ENCODE measurements around the gene KPNB1.

The KPNB1 gene

GRCh38 chr17:47715669-47716325, 66.1 kb downstream of the KPNB1 start:
- TF ChIP-seq FOXM1 (IDR thresholded peaks at IDR 0.05; ENCODE audit: borderline replicate concordance, low read depth) (no peak), TCF12 (IDR thresholded peaks at IDR 0.05; ENCODE audit: low read depth) (no peak), RAD21 (IDR thresholded peaks at IDR 0.05; ENCODE audit: low read depth) (no peak), TAF1 (IDR thresholded peaks at IDR 0.05; ENCODE audit: low read depth) (no peak)

GRCh38 chr17:47716375-47716774, 66.7 kb downstream of the KPNB1 start:
- TF ChIP-seq EGR1 (IDR thresholded peaks at IDR 0.05): no peak
- no peak for TF ChIP-seq EP300 (IDR thresholded peaks at IDR 0.05; ENCODE audit: borderline replicate concordance)
- no peak for TF ChIP-seq REST (IDR thresholded peaks at IDR 0.05; ENCODE audit: low read depth)
- no peak for TF ChIP-seq CREB1 (IDR thresholded peaks at IDR 0.05; ENCODE audit: low read depth)
- no peak for TF ChIP-seq TEAD4 (IDR thresholded peaks at IDR 0.05)
- no peak for TF ChIP-seq TCF12 (IDR thresholded peaks at IDR 0.05; ENCODE audit: low read depth)
- no peak for TF ChIP-seq CEBPB (IDR thresholded peaks at IDR 0.05)
- no peak for TF ChIP-seq USF1 (IDR thresholded peaks at IDR 0.05)
- TF ChIP-seq ZBTB7A (IDR thresholded peaks at IDR 0.05; ENCODE audit: low read depth): no peak
- no peak for TF ChIP-seq TAF1 (IDR thresholded peaks at IDR 0.05; ENCODE audit: low read depth)
- TF ChIP-seq RAD21 (IDR thresholded peaks at IDR 0.05; ENCODE audit: low read depth): no peak
- no peak for TF ChIP-seq MAX (IDR thresholded peaks at IDR 0.05)
- TF ChIP-seq YY1 (IDR thresholded peaks at IDR 0.05; ENCODE audit: low read depth): no peak

GRCh38 chr17:47717261-47717697, 67.6 kb downstream of the KPNB1 start:
- no peak for TF ChIP-seq TCF12 (IDR thresholded peaks at IDR 0.05; ENCODE audit: low read depth)
- TF ChIP-seq RAD21 (IDR thresholded peaks at IDR 0.05; ENCODE audit: low read depth): peak; percentile 12; the same call in 1 of the 2 replicates

- TF ChIP-seq USF1 (IDR thresholded peaks at IDR 0.05) (no peak), TCF12 (IDR thresholded peaks at IDR 0.05; ENCODE audit: low read depth) (no peak), CREB1 (IDR thresholded peaks at IDR 0.05; ENCODE audit: low read depth) (no peak), YY1 (IDR thresholded peaks at IDR 0.05; ENCODE audit: low read depth) (no peak), TAF1 (IDR thresholded peaks at IDR 0.05; ENCODE audit: low read depth) (no peak), MAX (IDR thresholded peaks at IDR 0.05) (no peak), RAD21 (IDR thresholded peaks at IDR 0.05; ENCODE audit: low read depth) (no peak), ZBTB7A (IDR thresholded peaks at IDR 0.05; ENCODE audit: low read depth) (no peak), TEAD4 (IDR thresholded peaks at IDR 0.05) (no peak), CEBPB (IDR thresholded peaks at IDR 0.05) (no peak)
Observed at GRCh38 chr17:47717979-47718621, 68.4 kb downstream of the KPNB1 start.

GRCh38 chr17:47718634-47719405, 69.1 kb downstream of the KPNB1 start:
- TF ChIP-seq RAD21 (IDR thresholded peaks at IDR 0.05; ENCODE audit: low read depth) (no peak), FOXM1 (IDR thresholded peaks at IDR 0.05; ENCODE audit: borderline replicate concordance, low read depth) (no peak), YY1 (IDR thresholded peaks at IDR 0.05; ENCODE audit: low read depth) (no peak), REST (IDR thresholded peaks at IDR 0.05; ENCODE audit: low read depth) (no peak)

Measured in Ishikawa (cell line).